Measurements from ENCODE around the gene TERF2IP. TPM values are rescaled to one million over a fixed set of nuclear protein-coding genes. Genes with fewer than 3 reads are reported as not detected.

TERF2IP gene
- total RNA-seq, 2 donors from 2014 or later: 27.1 to 37.0 TPM

- intact Hi-C loops (cut with DNase I): no loop called here
- Histone ChIP-seq H3K9ac (ENCODE audit: low read depth in 2 of 2, low read length in 2 of 2) (no peak overlapping the region), H3K4me1 (no peaks in the 10 kb centered on the region), H3K27me3 (no peaks in the 10 kb centered on the region), H3K9me3 (no peaks in the 10 kb centered on the region), H3K36me3 (peaks cover 5% of the 10 kb centered on the region), H3K4me3 (no peak overlapping the region), H3K27ac (no peak overlapping the region)
- no peak for TF ChIP-seq CTCF (IDR thresholded peaks at IDR 0.05)
- no peak for DNase-seq
Observed at GRCh38 chr16:75615619-75616018, 32.0 kb upstream of the TERF2IP start.

GRCh38 chr16:75616521-75617010 is 31.0 kb upstream of the TERF2IP start:
- Histone ChIP-seq H3K9ac (ENCODE audit: low read depth in 2 of 2, low read length in 2 of 2) (no peak overlapping the region), H3K27me3 (no peaks in the 10 kb centered on the region), H3K27ac (no peak overlapping the region), H3K9me3 (no peaks in the 10 kb centered on the region), H3K4me1 (peaks cover 7% of the 10 kb centered on the region), H3K36me3 (peaks cover 5% of the 10 kb centered on the region), H3K4me3 (no peak overlapping the region)
- no peak for TF ChIP-seq CTCF (IDR thresholded peaks at IDR 0.05)
- intact Hi-C loops (cut with DNase I): no loop called here
- no peak for DNase-seq

GRCh38 chr16:75617121-75617520 is 30.5 kb upstream of the TERF2IP start:
- H3K4me3 ChIP-seq: no peak overlapping the region
- no peaks in the 10 kb centered on the region for H3K27me3 ChIP-seq
- no peaks in the 10 kb centered on the region for H3K9me3 ChIP-seq
- no peak overlapping the region for H3K27ac ChIP-seq
- peaks cover 13% of the 10 kb centered on the region for H3K4me1 ChIP-seq
- H3K36me3 ChIP-seq: peaks cover 2% of the 10 kb centered on the region
- H3K9ac ChIP-seq (ENCODE audit: low read depth in 2 of 2, low read length in 2 of 2): peak overlapping the region in 1 of 2 donors; percentile 18
- intact Hi-C loops (cut with DNase I): no loop called here
- DNase-seq: no peak
- no peak for TF ChIP-seq CTCF (IDR thresholded peaks at IDR 0.05)

- no peaks in the 10 kb centered on the region for H3K27me3 ChIP-seq
- no peaks in the 10 kb centered on the region for H3K36me3 ChIP-seq
- no peak for TF ChIP-seq CTCF (IDR thresholded peaks at IDR 0.05)
- peaks cover 16% of the 10 kb centered on the region for H3K4me1 ChIP-seq
- DNase-seq: no peak
- H3K27ac ChIP-seq: no peak overlapping the region
- no peak overlapping the region for H3K4me3 ChIP-seq
- no peaks in the 10 kb centered on the region for H3K9me3 ChIP-seq
- intact Hi-C loops (cut with DNase I): no loop called here
- H3K9ac ChIP-seq (ENCODE audit: low read depth in 2 of 2, low read length in 2 of 2): no peak overlapping the region
Observed at GRCh38 chr16:75618780-75619179, 28.8 kb upstream of the TERF2IP start.

GRCh38 chr16:75620326-75621169 is 27.0 kb upstream of the TERF2IP start:
- H3K27ac ChIP-seq: no peak overlapping the region
- TF ChIP-seq CTCF (IDR thresholded peaks at IDR 0.05): no peak
- H3K9me3 ChIP-seq: no peaks in the 10 kb centered on the region
- H3K4me3 ChIP-seq: no peak overlapping the region
- no peaks in the 10 kb centered on the region for H3K36me3 ChIP-seq
- intact Hi-C loops (cut with DNase I): loop anchor here (10.0 kb wide), 1 partner anchor 146 kb away; no protein-coding TSS in a partner anchor
- H3K27me3 ChIP-seq: no peaks in the 10 kb centered on the region
- no peak overlapping the region for H3K9ac ChIP-seq (ENCODE audit: low read depth in 2 of 2, low read length in 2 of 2)
- H3K4me1 ChIP-seq: peaks cover 16% of the 10 kb centered on the region
- no peak for DNase-seq
